DMS 273 (cell line): Measurements from ENCODE around the gene SERAC1.
"Not testable (repeated sequence)": the region's sequence is repeated elsewhere in the genome, so short reads cannot be mapped to it uniquely, and the experiment has no call there.

Experiments
- DNase-seq: peaks from one replicate; lab custom pipeline; 2025; ENCODE audit not compliant: unreplicated experiment; lab: John Stamatoyannopoulos, UW

SERAC1 gene

GRCh38 chr6:158168040-158168289 lies at the start of gene SERAC1:
SERAC1 (minus strand) TSS chr6:158168262; CDS start chr6:158158363, 9,899 bp downstream.
- DNase-seq = no peak

- peak; percentile 87 for DNase-seq
Measured at GRCh38 chr6:158213925-158214674, 46.0 kb upstream of the SERAC1 start.

GRCh38 chr6:158211273-158212055 lies 43.4 kb upstream of the SERAC1 start:
- peak; percentile 25 for DNase-seq

- DNase-seq = not testable (repeated sequence)
Measured at GRCh38 chr6:158209582-158210333, 41.7 kb upstream of the SERAC1 start.

- DNase-seq = not testable (repeated sequence)
Measured at GRCh38 chr6:158208226-158209030, 40.4 kb upstream of the SERAC1 start.

GRCh38 chr6:158207422-158207788 lies 39.3 kb upstream of the SERAC1 start:
- no peak for DNase-seq

- DNase-seq = no peak
Measured at GRCh38 chr6:158206740-158207421, 38.8 kb upstream of the SERAC1 start.

GRCh38 chr6:158205169-158205944 lies 37.3 kb upstream of the SERAC1 start:
- DNase-seq = peak; percentile 18

GRCh38 chr6:158198461-158198860 lies 30.4 kb upstream of the SERAC1 start:
- DNase-seq = no peak

- no peak for DNase-seq
Measured at GRCh38 chr6:158194487-158195280, 26.6 kb upstream of the SERAC1 start.

GRCh38 chr6:158191761-158192160 lies 23.7 kb upstream of the SERAC1 start:
- DNase-seq = no peak

- DNase-seq = no peak
Measured at GRCh38 chr6:158191032-158191431, 23.0 kb upstream of the SERAC1 start.

- no peak for DNase-seq
Measured at GRCh38 chr6:158188591-158188990, 20.5 kb upstream of the SERAC1 start.

- no peak for DNase-seq
Measured at GRCh38 chr6:158185729-158186456, 17.8 kb upstream of the SERAC1 start.

GRCh38 chr6:158184608-158185007 lies 16.5 kb upstream of the SERAC1 start:
- DNase-seq = no peak

GRCh38 chr6:158183174-158183972 lies 15.3 kb upstream of the SERAC1 start:
- DNase-seq = not testable (repeated sequence)

- not testable (repeated sequence) for DNase-seq
Measured at GRCh38 chr6:158177712-158178111, 9.7 kb upstream of the SERAC1 start.
